Lower lobe of right lung (tissue), 2 donors: Measurements from ENCODE around the gene HM13. TPM values are rescaled to one million over a fixed set of nuclear protein-coding genes. Genes with fewer than 3 reads are reported as not detected.

ENCODE experiments used
- ATAC-seq, 2 donors: fragments of 200-7000 bp; cut with Tn5 transposase; one replicate each; pipeline ENCODE4 v1.9.1; 2020 to 2022; ENCODE audit warnings: mild to moderate bottlenecking in 2 of 2, moderate library complexity in 2 of 2
- DNase-seq: peaks from one replicate; pipeline ENCODE4 v3.0.0-alpha.2; 2020
- H3K27ac ChIP-seq: fragments of 200-600 bp; one replicate; pipeline ENCODE4 v1.8.0; 2022
- H3K27me3 ChIP-seq: fragments of 200-600 bp; one replicate; pipeline ENCODE4 v1.8.0; 2022; ENCODE audit warnings: low read depth
- H3K36me3 ChIP-seq: fragments of 200-600 bp; one replicate; pipeline ENCODE4 v1.8.0; 2022; ENCODE audit warnings: mild to moderate bottlenecking
- H3K4me1 ChIP-seq: fragments of 200-600 bp; one replicate; pipeline ENCODE4 v1.8.0; 2022
- H3K4me3 ChIP-seq: fragments of 200-600 bp; one replicate; pipeline ENCODE4 v1.8.0; 2022; ENCODE audit warnings: mild to moderate bottlenecking
- H3K9me3 ChIP-seq: fragments of 200-600 bp; one replicate; pipeline ENCODE4 v1.8.0; 2022
- intact Hi-C: fragments of 100-400 bp; cut with DNase I; formaldehyde crosslinking; loops from one replicate; pipeline ENCODE4 v1.11.0; 2022
- microRNA-seq: library from miRNA; unstranded; fragments of <30 nt; microRNA quantifications from one replicate; pipeline ENCODE4 v1.2.0, GENCODE V29; 2020; ENCODE audit warnings: borderline number of aligned reads
- total RNA-seq: library from RNA; stranded (reverse); fragmentation: NEBNext Ultra II Directional; extraction: Animal tissue kit (Norgen Biotek cat#: 25700); gene quantifications from one replicate; pipeline ENCODE4 v1.2.1, GENCODE V29; 2021
- TF ChIP-seq, protein P1 (sequence below): fragments of 200-600 bp; IDR thresholded peaks from one replicate; pipeline ENCODE4 v1.8.0; 2022; ENCODE audit warnings: antibody characterized with exemption, mild to moderate bottlenecking
- donor health status: DM: no; HTN: yes; CAD: no; lungs with severe emphysema.

HM13 gene
- total RNA-seq, 1 donor from 2014 or later = 134 TPM

DNA sequence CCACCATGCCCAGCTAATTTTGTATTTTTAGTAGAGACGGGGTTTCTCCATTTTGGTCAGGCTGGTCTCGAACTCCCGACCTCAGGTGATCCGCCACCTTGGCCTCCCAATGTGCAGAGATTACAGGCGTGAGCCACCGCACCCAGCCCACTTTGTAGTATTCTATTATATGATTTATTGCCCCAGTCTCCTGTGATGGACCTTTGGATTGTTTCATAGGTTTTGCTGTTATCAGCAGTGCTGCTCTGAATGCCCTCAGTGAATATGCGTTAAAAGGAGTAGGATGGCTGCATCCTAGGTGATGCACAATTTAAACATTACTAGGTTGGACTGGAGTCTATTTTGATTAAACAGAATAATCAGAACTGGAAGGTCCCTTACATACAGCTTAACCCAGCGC, 101.2 kb downstream of the HM13 start:
- H3K4me3 ChIP-seq = no peak overlapping the region
- no peak overlapping the region for H3K27ac ChIP-seq
- TF ChIP-seq, protein P1, sequence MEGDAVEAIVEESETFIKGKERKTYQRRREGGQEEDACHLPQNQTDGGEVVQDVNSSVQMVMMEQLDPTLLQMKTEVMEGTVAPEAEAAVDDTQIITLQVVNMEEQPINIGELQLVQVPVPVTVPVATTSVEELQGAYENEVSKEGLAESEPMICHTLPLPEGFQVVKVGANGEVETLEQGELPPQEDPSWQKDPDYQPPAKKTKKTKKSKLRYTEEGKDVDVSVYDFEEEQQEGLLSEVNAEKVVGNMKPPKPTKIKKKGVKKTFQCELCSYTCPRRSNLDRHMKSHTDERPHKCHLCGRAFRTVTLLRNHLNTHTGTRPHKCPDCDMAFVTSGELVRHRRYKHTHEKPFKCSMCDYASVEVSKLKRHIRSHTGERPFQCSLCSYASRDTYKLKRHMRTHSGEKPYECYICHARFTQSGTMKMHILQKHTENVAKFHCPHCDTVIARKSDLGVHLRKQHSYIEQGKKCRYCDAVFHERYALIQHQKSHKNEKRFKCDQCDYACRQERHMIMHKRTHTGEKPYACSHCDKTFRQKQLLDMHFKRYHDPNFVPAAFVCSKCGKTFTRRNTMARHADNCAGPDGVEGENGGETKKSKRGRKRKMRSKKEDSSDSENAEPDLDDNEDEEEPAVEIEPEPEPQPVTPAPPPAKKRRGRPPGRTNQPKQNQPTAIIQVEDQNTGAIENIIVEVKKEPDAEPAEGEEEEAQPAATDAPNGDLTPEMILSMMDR = no peak
- no peaks in the 10 kb centered on the region for H3K36me3 ChIP-seq
- H3K9me3 ChIP-seq = no peaks in the 10 kb centered on the region
- ATAC-seq (no peak), DNase-seq (no peak)
- no peaks in the 10 kb centered on the region for H3K27me3 ChIP-seq
- intact Hi-C loops = no loop called here
- peaks cover 24% of the 10 kb centered on the region for H3K4me1 ChIP-seq

DNA sequence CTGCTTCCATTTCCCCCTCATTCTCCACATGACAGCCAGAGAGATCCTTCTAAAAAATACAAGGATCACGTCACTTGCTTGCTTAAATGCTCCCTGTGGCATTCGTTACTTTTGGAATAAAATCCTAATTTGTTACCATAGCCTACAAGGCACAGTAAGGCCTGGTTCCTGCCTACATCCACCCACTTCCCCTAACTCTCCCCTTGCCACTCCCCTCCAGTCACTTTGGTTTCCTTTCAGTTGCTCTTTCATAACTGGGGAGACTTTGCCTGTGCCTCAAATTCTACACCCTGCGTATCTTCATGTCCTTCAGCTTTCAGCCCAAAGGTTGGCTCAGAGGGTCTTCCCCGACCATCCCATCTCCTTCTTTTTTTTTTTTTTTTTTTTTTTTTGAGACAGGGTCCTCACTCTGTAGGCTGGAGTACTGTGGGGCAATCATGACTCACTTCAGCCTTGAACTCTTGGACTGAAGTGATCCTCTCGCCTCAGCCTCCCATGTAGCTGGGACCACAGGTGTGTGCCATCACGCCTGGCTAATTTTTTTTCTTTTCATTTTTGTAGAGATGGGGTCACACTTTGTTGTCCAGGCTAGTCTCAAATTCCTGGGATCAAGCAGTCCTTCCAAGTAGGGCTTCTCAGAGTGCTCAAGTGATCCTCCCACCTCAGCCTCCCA, 103.3 kb downstream of the HM13 start:
- TF ChIP-seq, protein P1 = no peak
- intact Hi-C loops = no loop called here
- H3K4me3 ChIP-seq = no peak overlapping the region
- ATAC-seq (no peak), DNase-seq (no peak)
- no peaks in the 10 kb centered on the region for H3K36me3 ChIP-seq
- no peaks in the 10 kb centered on the region for H3K27me3 ChIP-seq
- H3K4me1 ChIP-seq = peaks cover 3% of the 10 kb centered on the region
- no peak overlapping the region for H3K27ac ChIP-seq
- H3K9me3 ChIP-seq = no peaks in the 10 kb centered on the region

Small RNAs within 50 kb of the gene (microRNA-seq; reads per million reads assigned to microRNA genes)
- not detected for gene MIR3193

Other genes with a start within 250 kb of the HM13 start
- not detected for gene DEFB116, start 205.9 kb upstream of the HM13 start, total RNA-seq
- not detected for gene DEFB118, start 145.8 kb upstream of the HM13 start, total RNA-seq
- gene DEFB119, start 123.9 kb upstream of the HM13 start, total RNA-seq = not detected
- gene DEFB121, start 108.2 kb upstream of the HM13 start, total RNA-seq = not detected
- not detected for gene DEFB123, start 73.8 kb upstream of the HM13 start, total RNA-seq
- not detected for gene DEFB124, start 39.3 kb upstream of the HM13 start, total RNA-seq
- gene REM1, start 39.2 kb upstream of the HM13 start, total RNA-seq = 2.3 TPM
- 196 TPM for gene ID1, start 90.8 kb downstream of the HM13 start, total RNA-seq
- gene COX4I2, start 123.5 kb downstream of the HM13 start, total RNA-seq = 17.1 TPM
- gene BCL2L1, start 208.4 kb downstream of the HM13 start, total RNA-seq = 126 TPM
- gene TPX2, start 224.8 kb downstream of the HM13 start, total RNA-seq = 1.9 TPM